Endothelial cell of umbilical vein (primary cell): ENCODE results near the gene PCLO.

ENCODE experiments used
- CTCF ChIP-seq, 2 donors: IDR thresholded peaks; 1 replicate in 1 of 2; 2 replicates in 1 of 2; pipeline ENCODE4 v1.5.1; 2011; ENCODE audit warnings: low read length in 2 of 2, mild to moderate bottlenecking in 2 of 2, moderate library complexity in 2 of 2, control low read depth in 1 of 2, inconsistent platforms in 1 of 2, low read depth in 1 of 2; ENCODE audit not compliant: insufficient read depth in 1 of 2; ENCODE audit errors: extremely low read depth in 1 of 2
- EZH2 ChIP-seq: IDR thresholded peaks from 2 replicates; pipeline ENCODE4 v1.6.1; 2012; ENCODE audit warnings: borderline replicate concordance, low read depth, mild to moderate bottlenecking, moderate library complexity, low read length, inconsistent platforms; ENCODE audit not compliant: severe bottlenecking
- FOS ChIP-seq: IDR thresholded peaks from 2 replicates; pipeline ENCODE4 v1.6.1; 2011; ENCODE audit warnings: mild to moderate bottlenecking, low read length, moderate library complexity, borderline replicate concordance; ENCODE audit not compliant: insufficient read depth
- GATA2 ChIP-seq: IDR thresholded peaks from 2 replicates; pipeline ENCODE4 v1.7.0; 2011; ENCODE audit warnings: low read depth, mild to moderate bottlenecking, moderate library complexity, mixed read lengths, low read length; ENCODE audit not compliant: insufficient read length, insufficient read depth
- JUN ChIP-seq: IDR thresholded peaks from 2 replicates; pipeline ENCODE4 v1.6.1; 2011; ENCODE audit warnings: borderline replicate concordance, low read depth; ENCODE audit not compliant: insufficient read length, insufficient read depth
- POLR2A ChIP-seq: IDR thresholded peaks from 2 replicates; pipeline ENCODE4 v1.6.1; 2012; ENCODE audit warnings: low read depth, mild to moderate bottlenecking, control low read depth, low read length
- POLR2AphosphoS5 ChIP-seq: IDR thresholded peaks from 2 replicates; pipeline ENCODE4 v1.6.1; 2012; ENCODE audit warnings: low read depth, mild to moderate bottlenecking, control low read depth, low read length, moderate library complexity; ENCODE audit not compliant: insufficient read depth
- TF ChIP-seq, protein P1 (sequence below): IDR thresholded peaks from 2 replicates; pipeline ENCODE4 v1.6.1; 2011; ENCODE audit not compliant: insufficient read depth, insufficient read length

DNA sequence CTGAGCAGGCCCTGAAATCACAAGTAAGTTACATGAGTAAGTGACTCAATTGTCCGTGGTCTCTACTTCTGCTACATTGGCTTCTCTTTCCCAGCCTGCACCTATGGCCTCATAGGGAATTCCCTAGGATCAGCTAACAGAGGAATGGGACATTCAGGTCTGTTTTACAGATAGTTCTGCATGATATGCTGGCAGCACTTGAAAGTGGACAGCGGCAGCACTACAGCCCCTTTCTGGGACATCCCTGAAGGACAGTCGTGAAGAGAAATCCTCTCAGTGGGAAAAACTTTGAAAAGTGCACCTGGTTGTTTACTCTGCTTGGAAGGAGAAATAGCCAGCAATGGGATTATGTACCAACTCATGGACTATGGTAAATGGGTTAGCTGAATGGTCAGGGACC is 426.1 kb downstream of the PCLO start:
- no peak for TF ChIP-seq EZH2
- no peak for TF ChIP-seq CTCF (IDR thresholded peaks at IDR 0.05; ENCODE audit: extremely low read depth in 1 of 2, insufficient read depth in 1 of 2, low read depth in 1 of 2, low read length in 2 of 2)
- no peak for TF ChIP-seq POLR2A
- TF ChIP-seq POLR2AphosphoS5: no peak
- no peak for TF ChIP-seq JUN
- TF ChIP-seq, protein P1, sequence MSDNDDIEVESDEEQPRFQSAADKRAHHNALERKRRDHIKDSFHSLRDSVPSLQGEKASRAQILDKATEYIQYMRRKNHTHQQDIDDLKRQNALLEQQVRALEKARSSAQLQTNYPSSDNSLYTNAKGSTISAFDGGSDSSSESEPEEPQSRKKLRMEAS: no peak
- no peak for TF ChIP-seq GATA2
- no peak for TF ChIP-seq FOS
